Natural killer cell (primary cell): Measurements from ENCODE around the gene CIITA. TPM values are rescaled to one million over a fixed set of nuclear protein-coding genes. Genes with fewer than 3 reads are reported as not detected.

Experiments
- ATAC-seq, 3 donors: fragments of 150-1000 bp in 2 of 3; fragments of 200-7000 bp in 1 of 3; cut with Tn5 transposase; 1 replicate in 1 of 3; 2 replicates in 2 of 3; pipeline ENCODE4 v1.10.0; 2021; ENCODE audit warnings: mild to moderate bottlenecking in 2 of 3, moderate library complexity in 2 of 3
- DNase-seq, 2 donors: peaks; one replicate each; pipeline versions ENCODE4 v3.0.0 to v3.0.0-alpha.2; 2013 to 2021; ENCODE audit warnings: mixed read lengths in 1 of 2
- H3K27ac ChIP-seq: one replicate; pipeline ENCODE4 v1.5.1; 2013; ENCODE audit warnings: mild to moderate bottlenecking, low read length
- H3K27me3 ChIP-seq: one replicate; pipeline ENCODE4 v1.6.1; 2013; ENCODE audit warnings: low read length; ENCODE audit not compliant: control insufficient read depth, insufficient read depth
- H3K36me3 ChIP-seq: one replicate; pipeline ENCODE4 v1.6.1; 2013; ENCODE audit warnings: low read length; ENCODE audit not compliant: control insufficient read depth, insufficient read depth
- H3K4me1 ChIP-seq: one replicate; pipeline ENCODE4 v1.6.1; 2013; ENCODE audit warnings: low read length; ENCODE audit not compliant: control insufficient read depth, insufficient read depth
- H3K4me3 ChIP-seq: one replicate; pipeline ENCODE4 v1.5.1; 2013; ENCODE audit warnings: low read length
- H3K9me3 ChIP-seq: one replicate; pipeline ENCODE4 v1.6.1; 2013; ENCODE audit warnings: low read length; ENCODE audit not compliant: control insufficient read depth, insufficient read depth
- H3K27ac Mint-ChIP-seq, 2 donors: one replicate each; pipeline ENCODE4 v1.8.0; 2022; ENCODE audit warnings: mild to moderate bottlenecking in 2 of 2, mixed read lengths in 2 of 2, moderate library complexity in 1 of 2
- H3K27me3 Mint-ChIP-seq, 2 donors: one replicate each; pipeline ENCODE4 v1.8.0; 2022; ENCODE audit warnings: low read depth in 2 of 2, mixed read lengths in 2 of 2
- H3K36me3 Mint-ChIP-seq: one replicate; pipeline ENCODE4 v1.8.0; 2022; ENCODE audit warnings: mixed read lengths
- H3K4me1 Mint-ChIP-seq, 2 donors: one replicate each; pipeline ENCODE4 v1.8.0; 2022; ENCODE audit warnings: mixed read lengths in 2 of 2
- H3K4me3 Mint-ChIP-seq: one replicate; pipeline ENCODE4 v1.8.0; 2022; ENCODE audit warnings: mild to moderate bottlenecking, moderate library complexity, mixed read lengths
- H3K9me3 Mint-ChIP-seq, 2 donors: one replicate each; pipeline ENCODE4 v1.8.0; 2022; ENCODE audit warnings: mixed read lengths in 2 of 2
- CTCF ChIP-seq: fragments of 200-600 bp; IDR thresholded peaks from one replicate; pipeline ENCODE4 v1.8.0; 2022; ENCODE audit warnings: antibody characterized with exemption
- WGBS: methylation state at CpG from one replicate; pipeline ENCODE4 v1.1.7; 2013; ENCODE audit warnings: missing lambda C conversion rate; ENCODE audit not compliant: insufficient coverage; 5-methylcytosine and 5-hydroxymethylcytosine counted together
- intact Hi-C: fragments of 100-400 bp; cut with micrococcal nuclease; formaldehyde crosslinking; loops from one replicate; pipeline ENCODE4 v1.14.2; 2022
- total RNA-seq, 4 donors: library from RNA; stranded (reverse); fragments of 120-200 nt in 1 of 4; gene quantifications; one replicate each; pipeline versions ENCODE4 v1.2.3 to v1.2.4, GENCODE V29; 2013 to 2022

The CIITA gene
- total RNA-seq, 3 donors from 2014 or later (not counting 1 experiment from before 2014, with no cell fraction given) = 11.5 to 17.7 (median 14.4) TPM

- Histone ChIP-seq H3K27ac (no peak overlapping the region), H3K36me3 (no peaks in the 10 kb centered on the region), H3K27me3 (no peaks in the 10 kb centered on the region), H3K9me3 (no peaks in the 10 kb centered on the region), H3K4me3 (no peak overlapping the region), H3K4me1 (peaks cover 13% of the 10 kb centered on the region)
- no peak for TF ChIP-seq CTCF
- peaks cover 13 to 19% of the 10 kb centered on the region in 2 donors for H3K27me3 Mint-ChIP-seq
- ATAC-seq = no peak
- H3K27ac Mint-ChIP-seq = peak overlapping the region in 1 of 2 donors; percentile 29
- H3K4me1 Mint-ChIP-seq = peaks cover 6% of the 10 kb centered on the region in 2 donors
- intact Hi-C loops = no loop called here
- H3K9me3 Mint-ChIP-seq = no peaks in the 10 kb centered on the region
- DNase-seq = no peak
- no peak overlapping the region for H3K4me3 Mint-ChIP-seq
- H3K36me3 Mint-ChIP-seq = no peaks in the 10 kb centered on the region
- WGBS = 76% methylated on average over 13 of the region's 14 CpGs
These were observed 30.6 kb upstream of the CIITA start for GRCh38 chr16:10846213-10846998.

GRCh38 chr16:10847176-10847575 is 29.8 kb upstream of the CIITA start:
- H3K27ac Mint-ChIP-seq = peak overlapping the region in 1 of 2 donors; percentile 29
- Histone ChIP-seq H3K4me3 (no peak overlapping the region), H3K36me3 (no peaks in the 10 kb centered on the region), H3K9me3 (no peaks in the 10 kb centered on the region), H3K4me1 (peaks cover 13% of the 10 kb centered on the region), H3K27ac (no peak overlapping the region), H3K27me3 (no peaks in the 10 kb centered on the region)
- H3K4me3 Mint-ChIP-seq = no peak overlapping the region
- WGBS = 48% methylated on average over 2 of the region's 2 CpGs
- TF ChIP-seq CTCF = no peak
- no peak for ATAC-seq
- intact Hi-C loops = no loop called here
- DNase-seq = no peak
- no peaks in the 10 kb centered on the region for H3K36me3 Mint-ChIP-seq
- H3K27me3 Mint-ChIP-seq = peaks cover 13 to 18% of the 10 kb centered on the region in 2 donors
- peaks cover 6 to 9% of the 10 kb centered on the region in 2 donors for H3K4me1 Mint-ChIP-seq
- no peaks in the 10 kb centered on the region for H3K9me3 Mint-ChIP-seq

GRCh38 chr16:10849736-10850477 is 27.1 kb upstream of the CIITA start:
- Histone ChIP-seq H3K4me3 (no peak overlapping the region), H3K27ac (no peak overlapping the region), H3K9me3 (no peaks in the 10 kb centered on the region), H3K4me1 (peaks cover 4% of the 10 kb centered on the region), H3K27me3 (no peaks in the 10 kb centered on the region), H3K36me3 (no peaks in the 10 kb centered on the region)
- intact Hi-C loops = no loop called here
- TF ChIP-seq CTCF = no peak
- DNase-seq (no peak), ATAC-seq (no peak)
- 89% methylated on average over 7 of the region's 7 CpGs for WGBS
- Mint-ChIP-seq H3K4me1 (peaks cover 6 to 19% of the 10 kb centered on the region in 2 donors), H3K9me3 (no peaks in the 10 kb centered on the region), H3K36me3 (no peaks in the 10 kb centered on the region), H3K27ac (no peak overlapping the region), H3K4me3 (no peak overlapping the region), H3K27me3 (peaks cover 13 to 18% of the 10 kb centered on the region in 2 donors)
